WTC11 (cell line): ENCODE data around the gene IGFBP7. TPM values are rescaled to one million over a fixed set of nuclear protein-coding genes. Genes with fewer than 3 reads are reported as not detected.

ENCODE experiments used
- ATAC-seq: fragments of 200-7000 bp; cut with Tn5 transposase; 2 replicates; pipeline ENCODE4 v1.10.0; 2021; ENCODE audit warnings: mild to moderate bottlenecking, moderate library complexity
- CTCF ChIA-PET: fragments of 300-600 bp; sonication (Branson Sonifier 250); formaldehyde crosslinking; loops from one replicate; lab custom pipeline; 2021; ENCODE audit warnings: antibody characterized with exemption; lab: Charles Lee
- POLR2A ChIA-PET: fragments of 350-600 bp; sonication (Branson Sonifier 250); formaldehyde crosslinking; loops from one replicate; lab custom pipeline; 2021; ENCODE audit warnings: antibody characterized with exemption; lab: Charles Lee
- DNase-seq: peaks from one replicate; pipeline ENCODE4 v3.0.0; 2021; ENCODE audit warnings: low spot score
- H3K27ac Mint-ChIP-seq: 2 replicates; pipeline ENCODE4 v1.8.0; 2021; ENCODE audit warnings: mixed read lengths
- H3K27me3 Mint-ChIP-seq: 2 replicates; pipeline ENCODE4 v1.8.0; 2021; ENCODE audit warnings: low read depth, mild to moderate bottlenecking, moderate library complexity, mixed read lengths
- H3K36me3 Mint-ChIP-seq: 2 replicates; pipeline ENCODE4 v1.8.0; 2021; ENCODE audit warnings: mixed read lengths
- H3K4me1 Mint-ChIP-seq: 2 replicates; pipeline ENCODE4 v1.8.0; 2022; ENCODE audit warnings: mixed read lengths
- H3K4me3 Mint-ChIP-seq: 2 replicates; pipeline ENCODE4 v1.8.0; 2021; ENCODE audit warnings: mild to moderate bottlenecking, moderate library complexity, mixed read lengths
- H3K9me3 Mint-ChIP-seq: 2 replicates; pipeline ENCODE4 v1.8.0; 2021; ENCODE audit warnings: mixed read lengths
- ELF4 ChIP-seq: sonication (generic); formaldehyde crosslinking; IDR thresholded peaks from 2 replicates; pipeline ENCODE4 v1.8.1; 2022; ENCODE audit warnings: low read depth, mild to moderate bottlenecking, moderate library complexity, missing genetic modification reagents
- ESRRA ChIP-seq: sonication (generic); formaldehyde crosslinking; IDR thresholded peaks from 2 replicates; pipeline ENCODE4 v1.8.1; 2022; ENCODE audit warnings: mild to moderate bottlenecking, missing genetic modification reagents, borderline replicate concordance
- IRF2 ChIP-seq: sonication (generic); formaldehyde crosslinking; IDR thresholded peaks from 2 replicates; pipeline ENCODE4 v1.8.0; 2022; ENCODE audit warnings: low read depth, missing genetic modification reagents, borderline replicate concordance
- OVOL2 ChIP-seq: fragments of 250-450 bp; sonication (Bioruptor Pico); IDR thresholded peaks from 2 replicates; pipeline ENCODE4 v1.9.0; 2021; ENCODE audit warnings: mild to moderate bottlenecking, borderline replicate concordance
- PRRX2 ChIP-seq: fragments of 250-450 bp; sonication (Bioruptor Pico); IDR thresholded peaks from 2 replicates; pipeline ENCODE4 v1.8.0; 2021; ENCODE audit warnings: mild to moderate bottlenecking
- ZNF121 ChIP-seq: sonication (generic); formaldehyde crosslinking; IDR thresholded peaks from 2 replicates; pipeline ENCODE4 v1.8.0; 2023; ENCODE audit warnings: missing genetic modification reagents
- ZNF396 ChIP-seq: fragments of 250-450 bp; sonication (Bioruptor Pico); IDR thresholded peaks from 2 replicates; pipeline ENCODE4 v1.8.0; 2021; ENCODE audit warnings: mild to moderate bottlenecking, moderate library complexity, borderline replicate concordance
- total RNA-seq: library from RNA; stranded (reverse); gene quantifications from 3 replicates; pipeline ENCODE4 v1.2.3, GENCODE V29; 2021
- TF ChIP-seq, protein P1 (sequence below): sonication (generic); formaldehyde crosslinking; IDR thresholded peaks from 2 replicates; pipeline ENCODE4 v1.8.0; 2023; ENCODE audit warnings: mild to moderate bottlenecking, missing genetic modification reagents
- TF ChIP-seq, protein P2 (sequence below): sonication (generic); formaldehyde crosslinking; IDR thresholded peaks from 2 replicates; pipeline ENCODE4 v1.8.1; 2023; ENCODE audit warnings: mild to moderate bottlenecking, missing genetic modification reagents, borderline replicate concordance
- TF ChIP-seq, protein P3 (sequence below): fragments of 200-600 bp; IDR thresholded peaks from 2 replicates; pipeline ENCODE4 v1.8.0; 2022; ENCODE audit warnings: antibody characterized with exemption
- TF ChIP-seq, protein P4 (sequence below): sonication (generic); formaldehyde crosslinking; IDR thresholded peaks from 2 replicates; pipeline ENCODE4 v1.8.0; 2023; ENCODE audit warnings: missing genetic modification reagents, mild to moderate bottlenecking, borderline replicate concordance
- TF ChIP-seq, protein P5 (sequence below): sonication (generic); formaldehyde crosslinking; IDR thresholded peaks from 2 replicates; pipeline ENCODE4 v1.8.1; 2023; ENCODE audit warnings: mild to moderate bottlenecking, missing genetic modification reagents

Gene IGFBP7
- total RNA-seq, 1 experiment from 2014 or later = 1.4 TPM

DNA sequence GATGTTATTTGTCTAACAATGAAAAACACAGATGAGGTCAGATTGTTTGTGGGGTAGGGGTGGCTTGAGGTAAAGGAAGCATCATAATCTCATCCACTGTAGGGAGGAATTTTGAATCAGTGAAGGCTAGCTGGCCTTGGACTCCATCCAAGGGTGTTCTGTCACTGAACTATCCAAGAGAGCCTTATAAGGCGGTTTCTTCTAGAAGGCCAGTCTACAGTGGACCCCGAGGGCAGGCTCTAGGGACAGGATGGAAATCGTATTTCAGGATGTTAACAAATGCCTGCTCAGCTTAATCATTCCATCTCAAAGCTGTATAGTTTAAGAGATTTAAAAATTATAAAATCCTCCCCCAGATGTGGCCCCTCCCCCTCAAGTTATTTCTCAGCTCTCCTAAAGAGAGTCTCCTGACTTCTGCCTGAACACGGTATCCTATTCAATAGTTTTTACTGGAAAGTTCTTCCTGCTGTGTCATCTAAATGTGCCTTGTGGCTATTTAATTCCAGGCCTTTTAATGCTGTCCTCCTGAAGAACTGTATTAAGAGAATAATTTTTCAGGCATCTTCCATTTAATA is 8.0 kb downstream of the IGFBP7 start (continued):
- TF ChIP-seq, protein P1, sequence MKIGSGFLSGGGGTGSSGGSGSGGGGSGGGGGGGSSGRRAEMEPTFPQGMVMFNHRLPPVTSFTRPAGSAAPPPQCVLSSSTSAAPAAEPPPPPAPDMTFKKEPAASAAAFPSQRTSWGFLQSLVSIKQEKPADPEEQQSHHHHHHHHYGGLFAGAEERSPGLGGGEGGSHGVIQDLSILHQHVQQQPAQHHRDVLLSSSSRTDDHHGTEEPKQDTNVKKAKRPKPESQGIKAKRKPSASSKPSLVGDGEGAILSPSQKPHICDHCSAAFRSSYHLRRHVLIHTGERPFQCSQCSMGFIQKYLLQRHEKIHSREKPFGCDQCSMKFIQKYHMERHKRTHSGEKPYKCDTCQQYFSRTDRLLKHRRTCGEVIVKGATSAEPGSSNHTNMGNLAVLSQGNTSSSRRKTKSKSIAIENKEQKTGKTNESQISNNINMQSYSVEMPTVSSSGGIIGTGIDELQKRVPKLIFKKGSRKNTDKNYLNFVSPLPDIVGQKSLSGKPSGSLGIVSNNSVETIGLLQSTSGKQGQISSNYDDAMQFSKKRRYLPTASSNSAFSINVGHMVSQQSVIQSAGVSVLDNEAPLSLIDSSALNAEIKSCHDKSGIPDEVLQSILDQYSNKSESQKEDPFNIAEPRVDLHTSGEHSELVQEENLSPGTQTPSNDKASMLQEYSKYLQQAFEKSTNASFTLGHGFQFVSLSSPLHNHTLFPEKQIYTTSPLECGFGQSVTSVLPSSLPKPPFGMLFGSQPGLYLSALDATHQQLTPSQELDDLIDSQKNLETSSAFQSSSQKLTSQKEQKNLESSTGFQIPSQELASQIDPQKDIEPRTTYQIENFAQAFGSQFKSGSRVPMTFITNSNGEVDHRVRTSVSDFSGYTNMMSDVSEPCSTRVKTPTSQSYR = no peak
- TF ChIP-seq ZNF396 (CRISPR knock-in tag) = no peak
- TF ChIP-seq OVOL2 (CRISPR knock-in tag) = no peak
- TF ChIP-seq, protein P2, sequence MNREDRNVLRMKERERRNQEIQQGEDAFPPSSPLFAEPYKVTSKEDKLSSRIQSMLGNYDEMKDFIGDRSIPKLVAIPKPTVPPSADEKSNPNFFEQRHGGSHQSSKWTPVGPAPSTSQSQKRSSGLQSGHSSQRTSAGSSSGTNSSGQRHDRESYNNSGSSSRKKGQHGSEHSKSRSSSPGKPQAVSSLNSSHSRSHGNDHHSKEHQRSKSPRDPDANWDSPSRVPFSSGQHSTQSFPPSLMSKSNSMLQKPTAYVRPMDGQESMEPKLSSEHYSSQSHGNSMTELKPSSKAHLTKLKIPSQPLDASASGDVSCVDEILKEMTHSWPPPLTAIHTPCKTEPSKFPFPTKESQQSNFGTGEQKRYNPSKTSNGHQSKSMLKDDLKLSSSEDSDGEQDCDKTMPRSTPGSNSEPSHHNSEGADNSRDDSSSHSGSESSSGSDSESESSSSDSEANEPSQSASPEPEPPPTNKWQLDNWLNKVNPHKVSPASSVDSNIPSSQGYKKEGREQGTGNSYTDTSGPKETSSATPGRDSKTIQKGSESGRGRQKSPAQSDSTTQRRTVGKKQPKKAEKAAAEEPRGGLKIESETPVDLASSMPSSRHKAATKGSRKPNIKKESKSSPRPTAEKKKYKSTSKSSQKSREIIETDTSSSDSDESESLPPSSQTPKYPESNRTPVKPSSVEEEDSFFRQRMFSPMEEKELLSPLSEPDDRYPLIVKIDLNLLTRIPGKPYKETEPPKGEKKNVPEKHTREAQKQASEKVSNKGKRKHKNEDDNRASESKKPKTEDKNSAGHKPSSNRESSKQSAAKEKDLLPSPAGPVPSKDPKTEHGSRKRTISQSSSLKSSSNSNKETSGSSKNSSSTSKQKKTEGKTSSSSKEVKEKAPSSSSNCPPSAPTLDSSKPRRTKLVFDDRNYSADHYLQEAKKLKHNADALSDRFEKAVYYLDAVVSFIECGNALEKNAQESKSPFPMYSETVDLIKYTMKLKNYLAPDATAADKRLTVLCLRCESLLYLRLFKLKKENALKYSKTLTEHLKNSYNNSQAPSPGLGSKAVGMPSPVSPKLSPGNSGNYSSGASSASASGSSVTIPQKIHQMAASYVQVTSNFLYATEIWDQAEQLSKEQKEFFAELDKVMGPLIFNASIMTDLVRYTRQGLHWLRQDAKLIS (CRISPR knock-in tag) = no peak
- no peak for TF ChIP-seq ELF4
- no peak for TF ChIP-seq ESRRA

DNA sequence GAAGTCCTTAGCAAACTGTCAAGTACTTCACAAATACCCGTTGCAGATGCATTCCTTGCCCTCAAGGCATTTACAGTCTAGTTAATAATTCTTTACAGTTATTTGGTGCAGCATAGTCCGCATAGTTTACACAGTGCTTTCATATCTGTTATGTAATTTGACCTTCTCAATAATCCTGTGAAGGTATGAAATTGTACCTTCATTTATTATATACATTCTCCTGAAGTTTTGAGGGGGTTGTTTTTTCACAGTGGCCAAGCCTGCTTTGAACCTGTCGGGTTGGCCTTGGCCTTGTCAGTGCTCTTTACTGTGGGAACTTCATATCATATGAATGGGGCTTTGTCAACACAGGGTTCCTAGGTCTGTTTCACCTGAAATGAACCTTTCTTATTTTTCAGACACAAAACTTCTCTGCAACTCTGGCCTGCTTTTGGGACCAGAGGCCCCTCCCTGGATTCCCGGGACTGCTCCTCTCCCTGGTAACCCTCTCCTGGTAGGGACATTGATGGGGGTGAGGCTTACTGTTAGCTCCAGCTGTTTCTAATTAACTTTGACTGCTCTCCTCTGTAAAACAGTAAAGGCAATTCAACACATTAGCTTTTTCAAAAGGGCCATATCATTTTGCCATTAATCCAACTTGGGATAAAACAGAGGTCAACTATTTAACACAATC is 9.1 kb downstream of the IGFBP7 start:
- TF ChIP-seq PRRX2 (CRISPR knock-in tag) (no peak), ZNF121 (no peak), IRF2 (CRISPR knock-in tag) (no peak)
- TF ChIP-seq, protein P3, sequence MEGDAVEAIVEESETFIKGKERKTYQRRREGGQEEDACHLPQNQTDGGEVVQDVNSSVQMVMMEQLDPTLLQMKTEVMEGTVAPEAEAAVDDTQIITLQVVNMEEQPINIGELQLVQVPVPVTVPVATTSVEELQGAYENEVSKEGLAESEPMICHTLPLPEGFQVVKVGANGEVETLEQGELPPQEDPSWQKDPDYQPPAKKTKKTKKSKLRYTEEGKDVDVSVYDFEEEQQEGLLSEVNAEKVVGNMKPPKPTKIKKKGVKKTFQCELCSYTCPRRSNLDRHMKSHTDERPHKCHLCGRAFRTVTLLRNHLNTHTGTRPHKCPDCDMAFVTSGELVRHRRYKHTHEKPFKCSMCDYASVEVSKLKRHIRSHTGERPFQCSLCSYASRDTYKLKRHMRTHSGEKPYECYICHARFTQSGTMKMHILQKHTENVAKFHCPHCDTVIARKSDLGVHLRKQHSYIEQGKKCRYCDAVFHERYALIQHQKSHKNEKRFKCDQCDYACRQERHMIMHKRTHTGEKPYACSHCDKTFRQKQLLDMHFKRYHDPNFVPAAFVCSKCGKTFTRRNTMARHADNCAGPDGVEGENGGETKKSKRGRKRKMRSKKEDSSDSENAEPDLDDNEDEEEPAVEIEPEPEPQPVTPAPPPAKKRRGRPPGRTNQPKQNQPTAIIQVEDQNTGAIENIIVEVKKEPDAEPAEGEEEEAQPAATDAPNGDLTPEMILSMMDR = no peak
- TF ChIP-seq, protein P4, sequence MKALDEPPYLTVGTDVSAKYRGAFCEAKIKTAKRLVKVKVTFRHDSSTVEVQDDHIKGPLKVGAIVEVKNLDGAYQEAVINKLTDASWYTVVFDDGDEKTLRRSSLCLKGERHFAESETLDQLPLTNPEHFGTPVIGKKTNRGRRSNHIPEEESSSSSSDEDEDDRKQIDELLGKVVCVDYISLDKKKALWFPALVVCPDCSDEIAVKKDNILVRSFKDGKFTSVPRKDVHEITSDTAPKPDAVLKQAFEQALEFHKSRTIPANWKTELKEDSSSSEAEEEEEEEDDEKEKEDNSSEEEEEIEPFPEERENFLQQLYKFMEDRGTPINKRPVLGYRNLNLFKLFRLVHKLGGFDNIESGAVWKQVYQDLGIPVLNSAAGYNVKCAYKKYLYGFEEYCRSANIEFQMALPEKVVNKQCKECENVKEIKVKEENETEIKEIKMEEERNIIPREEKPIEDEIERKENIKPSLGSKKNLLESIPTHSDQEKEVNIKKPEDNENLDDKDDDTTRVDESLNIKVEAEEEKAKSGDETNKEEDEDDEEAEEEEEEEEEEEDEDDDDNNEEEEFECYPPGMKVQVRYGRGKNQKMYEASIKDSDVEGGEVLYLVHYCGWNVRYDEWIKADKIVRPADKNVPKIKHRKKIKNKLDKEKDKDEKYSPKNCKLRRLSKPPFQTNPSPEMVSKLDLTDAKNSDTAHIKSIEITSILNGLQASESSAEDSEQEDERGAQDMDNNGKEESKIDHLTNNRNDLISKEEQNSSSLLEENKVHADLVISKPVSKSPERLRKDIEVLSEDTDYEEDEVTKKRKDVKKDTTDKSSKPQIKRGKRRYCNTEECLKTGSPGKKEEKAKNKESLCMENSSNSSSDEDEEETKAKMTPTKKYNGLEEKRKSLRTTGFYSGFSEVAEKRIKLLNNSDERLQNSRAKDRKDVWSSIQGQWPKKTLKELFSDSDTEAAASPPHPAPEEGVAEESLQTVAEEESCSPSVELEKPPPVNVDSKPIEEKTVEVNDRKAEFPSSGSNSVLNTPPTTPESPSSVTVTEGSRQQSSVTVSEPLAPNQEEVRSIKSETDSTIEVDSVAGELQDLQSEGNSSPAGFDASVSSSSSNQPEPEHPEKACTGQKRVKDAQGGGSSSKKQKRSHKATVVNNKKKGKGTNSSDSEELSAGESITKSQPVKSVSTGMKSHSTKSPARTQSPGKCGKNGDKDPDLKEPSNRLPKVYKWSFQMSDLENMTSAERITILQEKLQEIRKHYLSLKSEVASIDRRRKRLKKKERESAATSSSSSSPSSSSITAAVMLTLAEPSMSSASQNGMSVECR (CRISPR knock-in tag) = no peak
- TF ChIP-seq, protein P1 = no peak
- TF ChIP-seq, protein P5, sequence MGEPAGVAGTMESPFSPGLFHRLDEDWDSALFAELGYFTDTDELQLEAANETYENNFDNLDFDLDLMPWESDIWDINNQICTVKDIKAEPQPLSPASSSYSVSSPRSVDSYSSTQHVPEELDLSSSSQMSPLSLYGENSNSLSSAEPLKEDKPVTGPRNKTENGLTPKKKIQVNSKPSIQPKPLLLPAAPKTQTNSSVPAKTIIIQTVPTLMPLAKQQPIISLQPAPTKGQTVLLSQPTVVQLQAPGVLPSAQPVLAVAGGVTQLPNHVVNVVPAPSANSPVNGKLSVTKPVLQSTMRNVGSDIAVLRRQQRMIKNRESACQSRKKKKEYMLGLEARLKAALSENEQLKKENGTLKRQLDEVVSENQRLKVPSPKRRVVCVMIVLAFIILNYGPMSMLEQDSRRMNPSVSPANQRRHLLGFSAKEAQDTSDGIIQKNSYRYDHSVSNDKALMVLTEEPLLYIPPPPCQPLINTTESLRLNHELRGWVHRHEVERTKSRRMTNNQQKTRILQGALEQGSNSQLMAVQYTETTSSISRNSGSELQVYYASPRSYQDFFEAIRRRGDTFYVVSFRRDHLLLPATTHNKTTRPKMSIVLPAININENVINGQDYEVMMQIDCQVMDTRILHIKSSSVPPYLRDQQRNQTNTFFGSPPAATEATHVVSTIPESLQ (CRISPR knock-in tag) = no peak
- Mint-ChIP-seq H3K4me3 (no peak overlapping the region), H3K27ac (no peak overlapping the region), H3K9me3 (no peaks in the 10 kb centered on the region), H3K36me3 (no peaks in the 10 kb centered on the region), H3K4me1 (peaks cover 29% of the 10 kb centered on the region), H3K27me3 (peaks cover under 1% of the 10 kb centered on the region; the same call in 1 of the 2 replicates)
- ChIA-PET POLR2A (interaction anchor here (0.5 kb wide), 1 partner anchor 1702 kb away, joined by 3 read pairs; no protein-coding TSS in a partner anchor), CTCF (interaction anchor here (0.9 to 1.3 kb wide), 3 partner anchors 9 to 63 kb away, joined by 3 to 4 read pairs (median 3); no protein-coding TSS in a partner anchor)
- DNase-seq = no peak
- ATAC-seq = peak; percentile 64
